IMR-90 (cell line): Measurements from ENCODE around the gene FRMD3. TPM values are rescaled to one million over a fixed set of nuclear protein-coding genes. Genes with fewer than 3 reads are reported as not detected.

ENCODE experiments used
- ATAC-seq: fragments of 200-7000 bp; cut with Tn5 transposase; 2 replicates; pipeline ENCODE4 v1.9.1; 2020; ENCODE audit warnings: low read depth, mild to moderate bottlenecking, moderate library complexity
- BruUV-seq: library from RNA; stranded (reverse); fragments of 400-500 nt; replicated peaks from 2 replicates; lab custom pipeline; 2021; lab: Mats Ljungman, UMichigan
- CTCF ChIA-PET: fragments of 300-600 bp; formaldehyde crosslinking; extraction: SDS; loops from one replicate; lab custom pipeline; 2021; ENCODE audit warnings: antibody characterized with exemption; lab: Yijun Ruan, JAX
- POLR2A ChIA-PET: fragments of 300-600 bp; sonication (Branson Sonifier 250); formaldehyde crosslinking; loops from one replicate; lab custom pipeline; 2022; ENCODE audit warnings: antibody characterized with exemption; ENCODE audit not compliant: unreplicated experiment; lab: Charles Lee
- DNase-seq: peaks from one replicate; pipeline ENCODE4 v3.0.0; 2013
- H2AFZ ChIP-seq: replicated peaks from 2 replicates; pipeline ENCODE3; 2013; ENCODE audit warnings: low read length, mild to moderate bottlenecking; ENCODE audit not compliant: poor library complexity
- H2AK5ac ChIP-seq: 2 replicates; pipeline ENCODE4 v1.6.1; 2013; ENCODE audit warnings: low read depth, low read length, inconsistent platforms
- H2AK9ac ChIP-seq: replicated peaks from 2 replicates; pipeline ENCODE3; 2013; ENCODE audit warnings: mild to moderate bottlenecking, low read depth, low read length, moderate library complexity; ENCODE audit not compliant: poor library complexity
- H2BK120ac ChIP-seq: 2 replicates; pipeline ENCODE4 v1.6.1; 2013; ENCODE audit warnings: low read depth, low read length, inconsistent platforms
- H2BK15ac ChIP-seq: 3 replicates; pipeline ENCODE4 v1.6.1; 2013; ENCODE audit warnings: low read depth, low read length, inconsistent platforms
- H2BK20ac ChIP-seq: 2 replicates; pipeline ENCODE4 v1.6.1; 2013; ENCODE audit warnings: low read depth, mild to moderate bottlenecking, inconsistent platforms, low read length, moderate library complexity
- H2BK5ac ChIP-seq: 2 replicates; pipeline ENCODE4 v1.6.1; 2013; ENCODE audit warnings: mild to moderate bottlenecking, low read depth, low read length, inconsistent platforms; ENCODE audit not compliant: poor library complexity, severe bottlenecking
- H3K14ac ChIP-seq: replicated peaks from 2 replicates; pipeline ENCODE4 v1.6.1; 2013; ENCODE audit warnings: low read depth, low read length, inconsistent platforms
- H3K18ac ChIP-seq: 2 replicates; pipeline ENCODE4 v1.6.1; 2013; ENCODE audit warnings: low read depth, low read length, control low read depth
- H3K23ac ChIP-seq: 2 replicates; pipeline ENCODE4 v1.6.1; 2013; ENCODE audit warnings: low read depth, low read length, inconsistent platforms
- H3K27ac ChIP-seq: 2 replicates; pipeline ENCODE4 v1.5.1; 2013; ENCODE audit warnings: mild to moderate bottlenecking, control low read depth, low read length; ENCODE audit not compliant: insufficient read depth
- H3K27me3 ChIP-seq: 2 replicates; pipeline ENCODE4 v1.6.1; 2013; ENCODE audit warnings: low read length; ENCODE audit not compliant: control insufficient read depth, insufficient read depth
- H3K36me3 ChIP-seq: 2 replicates; pipeline ENCODE4 v1.6.1; 2013; ENCODE audit warnings: low read length, mixed read lengths; ENCODE audit not compliant: control insufficient read depth, insufficient read depth
- H3K4ac ChIP-seq: 2 replicates; pipeline ENCODE4 v1.6.1; 2013; ENCODE audit warnings: low read depth, low read length, inconsistent platforms
- H3K4me1 ChIP-seq: 2 replicates; pipeline ENCODE4 v1.6.1; 2013; ENCODE audit warnings: low read length, mixed read lengths; ENCODE audit not compliant: control insufficient read depth, insufficient read depth
- H3K4me2 ChIP-seq: 2 replicates; pipeline ENCODE4 v1.6.1; 2013; ENCODE audit warnings: low read depth, mild to moderate bottlenecking, control low read depth, low read length, moderate library complexity
- H3K4me3 ChIP-seq: 2 replicates; pipeline ENCODE4 v1.5.1; 2013; ENCODE audit warnings: low read depth, mild to moderate bottlenecking, control low read depth, low read length, moderate library complexity; ENCODE audit not compliant: insufficient read depth
- H3K56ac ChIP-seq: 2 replicates; pipeline ENCODE4 v1.6.1; 2013; ENCODE audit warnings: low read length, inconsistent platforms; ENCODE audit not compliant: insufficient read depth; ENCODE audit errors: extremely low read depth
- H3K79me1 ChIP-seq, 2 experiments: 2 replicates each; pipeline ENCODE4 v1.6.1; 2013; ENCODE audit warnings: low read length in 2 of 2, inconsistent platforms in 1 of 2, low read depth in 1 of 2
- H3K9ac ChIP-seq: 2 replicates; pipeline ENCODE4 v1.6.1; 2013; ENCODE audit warnings: low read depth, low read length, control low read depth
- H3K9me1 ChIP-seq: 2 replicates; pipeline ENCODE4 v1.6.1; 2013; ENCODE audit warnings: low read length, inconsistent platforms; ENCODE audit not compliant: insufficient read depth
- H3K9me3 ChIP-seq: 2 replicates; pipeline ENCODE4 v1.6.1; 2013; ENCODE audit warnings: low read length; ENCODE audit not compliant: control insufficient read depth, insufficient read depth
- H4K20me1 ChIP-seq: 2 replicates; pipeline ENCODE4 v1.6.1; 2013; ENCODE audit warnings: low read length, inconsistent platforms; ENCODE audit not compliant: insufficient read depth
- H4K5ac ChIP-seq: 2 replicates; pipeline ENCODE4 v1.6.1; 2013; ENCODE audit warnings: mild to moderate bottlenecking, low read depth, low read length, control low read depth
- H4K8ac ChIP-seq, 2 experiments: 2 replicates each; pipeline ENCODE4 v1.6.1; 2013; ENCODE audit warnings: low read depth in 2 of 2, low read length in 2 of 2, control low read depth in 1 of 2, inconsistent platforms in 1 of 2
- H4K91ac ChIP-seq: 2 replicates; pipeline ENCODE4 v1.6.1; 2013; ENCODE audit warnings: low read depth, low read length, inconsistent platforms; ENCODE audit not compliant: insufficient read depth
- CEBPB ChIP-seq: IDR thresholded peaks from 2 replicates; pipeline ENCODE4 v1.6.1; 2012; ENCODE audit warnings: low read depth, low read length, improper control_type of control experiment
- MAZ ChIP-seq: IDR thresholded peaks from 2 replicates; pipeline ENCODE4 v1.6.1; 2012; ENCODE audit warnings: low read depth, mild to moderate bottlenecking, low read length, improper control_type of control experiment, moderate library complexity, borderline replicate concordance
- MXI1 ChIP-seq: IDR thresholded peaks from 2 replicates; pipeline ENCODE4 v1.6.1; 2012; ENCODE audit warnings: low read depth, mild to moderate bottlenecking, low read length, moderate library complexity, borderline replicate concordance
- POLR2A ChIP-seq: IDR thresholded peaks from 2 replicates; pipeline ENCODE4 v1.6.1; 2012; ENCODE audit warnings: mild to moderate bottlenecking, low read depth, low read length
- RCOR1 ChIP-seq: IDR thresholded peaks from 2 replicates; pipeline ENCODE4 v1.6.1; 2012; ENCODE audit warnings: mild to moderate bottlenecking, low read length, improper control_type of control experiment; ENCODE audit not compliant: insufficient replicate concordance
- RFX5 ChIP-seq: IDR thresholded peaks from 2 replicates; pipeline ENCODE4 v1.8.0; 2012; ENCODE audit warnings: low read depth, mild to moderate bottlenecking, low read length, moderate library complexity
- SMC3 ChIP-seq: fragments of 150-350 bp; IDR thresholded peaks from 2 replicates; pipeline ENCODE4 v1.6.1; 2016; ENCODE audit warnings: low read depth, mild to moderate bottlenecking, antibody characterized with exemption, low read length, moderate library complexity
- USF2 ChIP-seq: fragments of 150-350 bp; IDR thresholded peaks from 2 replicates; pipeline ENCODE4 v1.6.1; 2017; ENCODE audit warnings: mild to moderate bottlenecking, antibody characterized with exemption, low read length, low read depth
- WGBS, 2 experiments: methylation state at CpG; one replicate each; pipeline versions ENCODE4 v1.1.5 to v1.1.7; 2013; ENCODE audit warnings: missing lambda C conversion rate in 2 of 2; ENCODE audit not compliant: insufficient read length in 1 of 2; ENCODE audit errors: extremely low coverage in 2 of 2; 5-methylcytosine and 5-hydroxymethylcytosine counted together
- dilution Hi-C: fragments of 300-500 bp; cut with HindIII; formaldehyde crosslinking; loops from one replicate; pipeline ENCODE4 v1.14.3; 2018; ENCODE audit warnings: low sequenced_read_pairs; ENCODE audit not compliant: unreplicated experiment
- in situ Hi-C: fragments of 300-500 bp; cut with MboI; formaldehyde crosslinking; loops from 3 replicates; pipeline ENCODE4 v1.14.3; 2019; ENCODE audit warnings: low sequenced_read_pairs, inconsistent platforms, mixed read lengths
- intact Hi-C: fragments of 100-400 bp; cut with micrococcal nuclease; formaldehyde crosslinking; loops from 2 replicates; pipeline ENCODE4 v1.10.0; 2022
- polyA plus RNA-seq, 3 experiments: library from polyadenylated mRNA; depleted of rRNA; stranded (reverse); fragments of >200 nt; gene quantifications; 2 replicates each; pipeline ENCODE4 v1.2.3, GENCODE V29; 2012; ENCODE audit warnings: low replicate concordance in 1 of 3
- total RNA-seq: library from RNA; depleted of rRNA; stranded (reverse); fragments of >200 nt; gene quantifications from 2 replicates; pipeline ENCODE4 v1.2.3, GENCODE V29; 2012

FRMD3 gene
- total and polyA plus RNA-seq, 2 of the 4 experiments (the other 2 are of a cell fraction): 0.02 to 0.18 TPM

- no peak overlapping the region for H2AK9ac ChIP-seq
- no peak overlapping the region for H3K18ac ChIP-seq
- no peaks in the 10 kb centered on the region for H3K27me3 ChIP-seq
- no peaks in the 10 kb centered on the region for H3K36me3 ChIP-seq
- ChIA-PET CTCF (no interaction called here), POLR2A (no interaction called here)
- H3K79me1 ChIP-seq: no peaks in the 10 kb centered on the region
- no peak overlapping the region for H3K27ac ChIP-seq
- H3K14ac ChIP-seq: no peak overlapping the region
- no peak overlapping the region for H3K4me3 ChIP-seq
- no peak overlapping the region for H4K91ac ChIP-seq
- no peak overlapping the region for H2AK5ac ChIP-seq
- H3K9ac ChIP-seq: no peak overlapping the region
- whole genome bisulfite sequencing, 2 experiments: 0% methylated on average over 1 of the region's 7 CpGs; no CpG with 5 or more reads in 1 of the 2 experiments
- DNase-seq (no peak), ATAC-seq (no peak)
- no peak overlapping the region for H3K23ac ChIP-seq
- no peak overlapping the region for H4K5ac ChIP-seq
- dilution Hi-C loops (no loop called here), in situ Hi-C loops (no loop called here), intact Hi-C loops (no loop called here)
- no peak overlapping the region for H2BK20ac ChIP-seq
- H2BK5ac ChIP-seq: no peak overlapping the region
- no peaks in the 10 kb centered on the region for H3K4me1 ChIP-seq
- BruUV-seq: no TSS peak
- no peak for TF ChIP-seq POLR2A
- no peak for TF ChIP-seq MXI1
- no peak for TF ChIP-seq USF2
- TF ChIP-seq SMC3: no peak
- TF ChIP-seq MAZ: no peak
- no peak for TF ChIP-seq RCOR1
- TF ChIP-seq RFX5: no peak
- no peak for TF ChIP-seq CEBPB
- no peaks in the 10 kb centered on the region for H4K20me1 ChIP-seq
- no peak overlapping the region for H2AFZ ChIP-seq
- no peak overlapping the region for H2BK15ac ChIP-seq
- no peak overlapping the region for H4K8ac ChIP-seq
- H3K9me1 ChIP-seq: no peaks in the 10 kb centered on the region
- H3K56ac ChIP-seq: no peak overlapping the region
- H3K4me2 ChIP-seq: no peak overlapping the region
- H3K9me3 ChIP-seq: no peaks in the 10 kb centered on the region; the same call in 1 of the 2 replicates
- no peak overlapping the region for H2BK120ac ChIP-seq
- H3K4ac ChIP-seq: no peak overlapping the region
Observed at GRCh38 chr9:83431101-83432060, 106.8 kb downstream of the FRMD3 start.
